Stomach (tissue), 4 donors: ENCODE results near the gene TRIO.

Source experiments
- POLR2A ChIP-seq, 4 donors: fragments of 450-650 bp; IDR thresholded peaks; one replicate each; pipeline ENCODE4 v1.6.1; 2016; ENCODE audit warnings: antibody characterized with exemption in 4 of 4, control low read depth in 2 of 4, mild to moderate bottlenecking in 1 of 4, moderate library complexity in 1 of 4
- POLR2AphosphoS5 ChIP-seq, 3 donors: sonication (generic); formaldehyde crosslinking; IDR thresholded peaks; one replicate each; pipeline ENCODE4 v1.6.1; 2016; ENCODE audit warnings: antibody characterized with exemption in 3 of 3
- TF ChIP-seq, protein P1 (sequence below), 7 experiments: fragments of 450-650 bp in 4 of 7; fragments of 200-600 bp in 3 of 7; sonication (generic) in 3 of 7; IDR thresholded peaks; one replicate each; pipeline ENCODE4 v1.5.1; 2016 to 2019; ENCODE audit warnings: antibody characterized with exemption in 7 of 7, control low read depth in 2 of 7, mild to moderate bottlenecking in 1 of 7

DNA sequence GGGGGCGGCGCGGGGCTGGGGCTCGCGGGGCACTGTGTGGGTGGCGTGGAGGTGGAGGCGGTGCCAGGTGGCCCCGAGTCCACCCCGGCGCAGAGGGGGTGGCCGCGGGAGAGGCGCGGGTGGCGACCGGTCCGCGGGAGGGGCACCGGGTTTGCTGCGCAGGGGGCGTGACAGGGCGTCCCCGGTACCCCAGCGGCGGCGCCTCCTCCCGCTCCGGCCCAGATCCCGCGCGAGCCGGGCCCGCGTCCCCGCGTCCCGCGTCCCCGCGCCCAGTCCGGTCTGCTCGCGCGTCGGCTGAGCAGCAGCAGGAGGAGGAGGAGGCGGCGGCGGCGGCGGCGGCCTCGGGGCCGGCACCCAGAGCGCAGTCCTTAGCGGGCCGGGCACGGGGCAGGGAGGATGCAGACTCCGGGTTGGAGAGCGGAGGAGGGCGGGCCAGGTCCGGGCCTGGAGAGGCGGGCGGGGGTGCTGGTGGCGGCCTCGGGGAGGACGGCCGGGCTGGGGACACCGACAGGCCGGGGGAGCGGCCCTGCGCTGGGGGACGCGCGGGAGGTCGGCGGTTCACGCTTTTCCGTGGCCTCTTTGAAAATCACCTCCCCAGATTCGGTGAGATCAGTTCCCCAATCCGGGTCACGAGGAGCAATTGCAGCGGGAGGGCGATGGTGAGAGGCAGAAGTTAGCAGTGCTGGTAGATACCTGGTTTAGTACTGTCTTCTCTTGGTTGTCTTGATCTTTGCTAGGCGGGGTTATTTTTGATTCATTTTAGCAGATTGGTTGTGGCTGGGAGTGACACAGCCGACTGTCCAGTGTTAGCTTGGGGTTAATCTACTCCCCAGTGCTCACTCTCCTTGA is 1.7 kb downstream of the TRIO start:
- TF ChIP-seq POLR2A (IDR thresholded peaks at IDR 0.05) (no peak), POLR2AphosphoS5 (IDR thresholded peaks at IDR 0.05) (peak; percentile 2 to 37 (median 3))
- TF ChIP-seq, protein P1, sequence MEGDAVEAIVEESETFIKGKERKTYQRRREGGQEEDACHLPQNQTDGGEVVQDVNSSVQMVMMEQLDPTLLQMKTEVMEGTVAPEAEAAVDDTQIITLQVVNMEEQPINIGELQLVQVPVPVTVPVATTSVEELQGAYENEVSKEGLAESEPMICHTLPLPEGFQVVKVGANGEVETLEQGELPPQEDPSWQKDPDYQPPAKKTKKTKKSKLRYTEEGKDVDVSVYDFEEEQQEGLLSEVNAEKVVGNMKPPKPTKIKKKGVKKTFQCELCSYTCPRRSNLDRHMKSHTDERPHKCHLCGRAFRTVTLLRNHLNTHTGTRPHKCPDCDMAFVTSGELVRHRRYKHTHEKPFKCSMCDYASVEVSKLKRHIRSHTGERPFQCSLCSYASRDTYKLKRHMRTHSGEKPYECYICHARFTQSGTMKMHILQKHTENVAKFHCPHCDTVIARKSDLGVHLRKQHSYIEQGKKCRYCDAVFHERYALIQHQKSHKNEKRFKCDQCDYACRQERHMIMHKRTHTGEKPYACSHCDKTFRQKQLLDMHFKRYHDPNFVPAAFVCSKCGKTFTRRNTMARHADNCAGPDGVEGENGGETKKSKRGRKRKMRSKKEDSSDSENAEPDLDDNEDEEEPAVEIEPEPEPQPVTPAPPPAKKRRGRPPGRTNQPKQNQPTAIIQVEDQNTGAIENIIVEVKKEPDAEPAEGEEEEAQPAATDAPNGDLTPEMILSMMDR (IDR thresholded peaks at IDR 0.05) = no peak
